GM23338 (cell line): ENCODE data around the gene RIC3. TPM values are rescaled to one million over a fixed set of nuclear protein-coding genes. Genes with fewer than 3 reads are reported as not detected.

Experiments
- ATAC-seq: fragments of 200-7000 bp; cut with Tn5 transposase; 3 replicates; pipeline ENCODE4 v1.9.1; 2020
- DNase-seq: peaks from one replicate; pipeline ENCODE4 v3.0.0-alpha.2; 2015; ENCODE audit warnings: low spot score
- H2AFZ ChIP-seq: fragments of 200-600 bp; sonication (generic); 2 replicates; pipeline ENCODE4 v1.8.0; 2016; ENCODE audit warnings: antibody characterized with exemption, mild to moderate bottlenecking, moderate library complexity
- H3F3A ChIP-seq: fragments of 200-600 bp; sonication (generic); replicated peaks from 2 replicates; pipeline ENCODE4 v1.8.0; 2017; ENCODE audit warnings: antibody characterized with exemption, mixed run types, low read depth
- H3K27ac ChIP-seq: fragments of 200-600 bp; sonication (generic); 2 replicates; pipeline ENCODE4 v1.6.1; 2016; ENCODE audit warnings: low read depth
- H3K27me3 ChIP-seq: fragments of 200-600 bp; sonication (generic); 2 replicates; pipeline ENCODE4 v1.8.0; 2016; ENCODE audit warnings: mild to moderate bottlenecking, mixed run types, moderate library complexity; ENCODE audit not compliant: insufficient read depth
- H3K36me3 ChIP-seq: fragments of 200-600 bp; sonication (generic); 2 replicates; pipeline ENCODE4 v1.8.0; 2016; ENCODE audit warnings: mild to moderate bottlenecking; ENCODE audit not compliant: insufficient read depth
- H3K4me1 ChIP-seq: fragments of 200-600 bp; sonication (generic); 2 replicates; pipeline ENCODE4 v1.8.0; 2016; ENCODE audit warnings: mild to moderate bottlenecking, moderate library complexity; ENCODE audit not compliant: insufficient read depth
- H3K4me2 ChIP-seq: fragments of 200-600 bp; sonication (generic); 2 replicates; pipeline ENCODE4 v1.7.1; 2017; ENCODE audit warnings: mixed run types
- H3K4me3 ChIP-seq: fragments of 200-600 bp; sonication (generic); 2 replicates; pipeline ENCODE4 v1.6.1; 2016; ENCODE audit warnings: mixed run types
- H3K79me2 ChIP-seq: fragments of 200-600 bp; sonication (generic); replicated peaks from 2 replicates; pipeline ENCODE4 v1.8.0; 2017; ENCODE audit warnings: mild to moderate bottlenecking; ENCODE audit not compliant: insufficient read depth
- H3K9me2 ChIP-seq: fragments of 200-600 bp; sonication (generic); 2 replicates; pipeline ENCODE4 v1.8.0; 2017; ENCODE audit not compliant: insufficient read depth
- H4K20me1 ChIP-seq: fragments of 200-600 bp; sonication (generic); replicated peaks from 2 replicates; pipeline ENCODE4 v1.8.0; 2017; ENCODE audit warnings: mild to moderate bottlenecking; ENCODE audit not compliant: insufficient read depth
- H3K27ac Mint-ChIP-seq: 2 replicates; pipeline ENCODE4 v1.8.0; 2020; ENCODE audit warnings: inconsistent platforms, mild to moderate bottlenecking, moderate library complexity, mixed read lengths
- H3K27me3 Mint-ChIP-seq: 3 replicates; pipeline ENCODE4 v1.8.0; 2022; ENCODE audit warnings: low read depth, mild to moderate bottlenecking, moderate library complexity, mixed read lengths, inconsistent platforms; ENCODE audit not compliant: insufficient read depth, poor library complexity
- H3K36me3 Mint-ChIP-seq: 3 replicates; pipeline ENCODE4 v1.8.0; 2021; ENCODE audit warnings: low read depth, mild to moderate bottlenecking, inconsistent platforms, moderate library complexity, mixed read lengths
- H3K4me1 Mint-ChIP-seq: 3 replicates; pipeline ENCODE4 v1.8.0; 2020; ENCODE audit warnings: mild to moderate bottlenecking, inconsistent platforms, mixed read lengths
- H3K4me3 Mint-ChIP-seq: 3 replicates; pipeline ENCODE4 v1.8.0; 2021; ENCODE audit warnings: moderate library complexity, mild to moderate bottlenecking, inconsistent platforms, mixed read lengths
- H3K9me3 Mint-ChIP-seq: 3 replicates; pipeline ENCODE4 v1.8.0; 2020; ENCODE audit warnings: moderate library complexity, mild to moderate bottlenecking, inconsistent platforms, mixed read lengths
- CREB1 ChIP-seq: fragments of 250-450 bp; sonication (Bioruptor Pico); IDR thresholded peaks from 2 replicates; pipeline ENCODE4 v1.5.0; 2020; ENCODE audit warnings: low read depth, mild to moderate bottlenecking, moderate library complexity
- EZH2phosphoT487 ChIP-seq: fragments of 200-600 bp; sonication (generic); IDR thresholded peaks from one replicate; pipeline ENCODE4 v1.8.1; 2018; ENCODE audit warnings: antibody characterized with exemption; ENCODE audit not compliant: unreplicated experiment
- JUNB ChIP-seq: IDR thresholded peaks from one replicate; pipeline ENCODE4 v1.6.1; 2016; ENCODE audit warnings: antibody characterized with exemption; ENCODE audit not compliant: unreplicated experiment
- NANOG ChIP-seq: IDR thresholded peaks from 2 replicates; pipeline ENCODE4 v1.6.1; 2016; ENCODE audit warnings: antibody characterized with exemption, borderline replicate concordance
- POLR2AphosphoS5 ChIP-seq: IDR thresholded peaks from 2 replicates; pipeline ENCODE4 v1.6.1; 2016; ENCODE audit warnings: antibody characterized with exemption, low read depth
- STAT1 ChIP-seq: IDR thresholded peaks from one replicate; pipeline ENCODE4 v1.6.1; 2016; ENCODE audit warnings: antibody characterized with exemption; ENCODE audit not compliant: unreplicated experiment
- ZNF114 ChIP-seq: fragments of 250-450 bp; sonication (Bioruptor Pico); IDR thresholded peaks from 2 replicates; pipeline ENCODE4 v1.5.0; 2020; ENCODE audit warnings: mild to moderate bottlenecking, moderate library complexity
- polyA plus RNA-seq: library from polyadenylated mRNA; unstranded; fragments of >200 nt; fragmentation: Nextera tagmentation; extraction: Ambion mirVana; gene quantifications from 2 replicates; pipeline ENCODE4 v1.2.1, GENCODE V29; 2016
- total RNA-seq: library from RNA; depleted of rRNA; stranded (reverse); fragments of >200 nt; shearing (Covaris generic); gene quantifications from 2 replicates; pipeline ENCODE4 v1.2.3, GENCODE V29; 2014
- TF ChIP-seq, protein P1 (sequence below): fragments of 250-450 bp; sonication (Bioruptor Pico); IDR thresholded peaks from 2 replicates; pipeline ENCODE4 v1.5.0; 2020; ENCODE audit warnings: mild to moderate bottlenecking, moderate library complexity
- TF ChIP-seq, protein P2 (sequence below): IDR thresholded peaks from one replicate; pipeline ENCODE4 v1.6.1; 2018; ENCODE audit warnings: antibody characterized with exemption; ENCODE audit not compliant: unreplicated experiment
- TF ChIP-seq, protein P3 (sequence below): IDR thresholded peaks from 2 replicates; pipeline ENCODE4 v1.6.1; 2016; ENCODE audit warnings: antibody characterized with exemption

The RIC3 gene
- total and polyA plus RNA-seq, 2 experiments from 2014 or later: 17.8 to 21.3 TPM

DNA sequence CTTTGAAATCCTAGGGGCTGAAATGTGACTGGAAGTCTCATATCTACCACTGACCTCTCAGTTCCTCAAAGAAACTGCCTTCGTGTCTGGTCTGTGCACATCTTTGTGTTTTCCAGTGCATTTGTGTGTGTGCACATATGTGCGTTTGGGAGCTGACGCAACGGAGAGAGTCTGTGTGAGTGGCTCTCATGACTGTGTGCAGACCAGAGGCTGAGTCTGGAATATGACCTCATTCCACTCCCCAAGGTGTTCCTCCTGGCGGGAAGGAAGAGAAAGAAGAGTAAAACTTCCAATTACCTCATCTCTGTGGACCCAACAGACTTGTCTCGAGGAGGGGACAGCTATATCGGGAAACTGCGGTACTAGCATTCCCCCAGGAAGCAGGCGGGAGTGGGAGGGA is 71.4 kb downstream of the RIC3 start:
- peaks cover 30% of the 10 kb centered on the region for H3K36me3 Mint-ChIP-seq
- peaks cover 10% of the 10 kb centered on the region for H3K36me3 ChIP-seq

GRCh38 chr11:8097062-8097461 is 71.8 kb downstream of the RIC3 start:
- Histone ChIP-seq H3K27me3 (no peaks in the 10 kb centered on the region), H3K36me3 (peaks cover 10% of the 10 kb centered on the region), H2AFZ (no peak overlapping the region), H3K79me2 (no peaks in the 10 kb centered on the region), H3K4me3 (no peak overlapping the region), H3K27ac (no peak overlapping the region), H3K9me2 (no peaks in the 10 kb centered on the region), H3K4me2 (no peak overlapping the region), H3F3A (no peaks in the 10 kb centered on the region), H4K20me1 (no peaks in the 10 kb centered on the region; the same call in 1 of the 2 replicates), H3K4me1 (no peaks in the 10 kb centered on the region)
- no peak overlapping the region for H3K4me3 Mint-ChIP-seq
- H3K4me1 Mint-ChIP-seq: no peaks in the 10 kb centered on the region
- H3K9me3 Mint-ChIP-seq: no peaks in the 10 kb centered on the region
- peaks cover 7% of the 10 kb centered on the region for H3K27me3 Mint-ChIP-seq
- ATAC-seq (no peak), DNase-seq (no peak)
- no peak overlapping the region for H3K27ac Mint-ChIP-seq
- H3K36me3 Mint-ChIP-seq: peaks cover 31% of the 10 kb centered on the region
- TF ChIP-seq, protein P1, sequence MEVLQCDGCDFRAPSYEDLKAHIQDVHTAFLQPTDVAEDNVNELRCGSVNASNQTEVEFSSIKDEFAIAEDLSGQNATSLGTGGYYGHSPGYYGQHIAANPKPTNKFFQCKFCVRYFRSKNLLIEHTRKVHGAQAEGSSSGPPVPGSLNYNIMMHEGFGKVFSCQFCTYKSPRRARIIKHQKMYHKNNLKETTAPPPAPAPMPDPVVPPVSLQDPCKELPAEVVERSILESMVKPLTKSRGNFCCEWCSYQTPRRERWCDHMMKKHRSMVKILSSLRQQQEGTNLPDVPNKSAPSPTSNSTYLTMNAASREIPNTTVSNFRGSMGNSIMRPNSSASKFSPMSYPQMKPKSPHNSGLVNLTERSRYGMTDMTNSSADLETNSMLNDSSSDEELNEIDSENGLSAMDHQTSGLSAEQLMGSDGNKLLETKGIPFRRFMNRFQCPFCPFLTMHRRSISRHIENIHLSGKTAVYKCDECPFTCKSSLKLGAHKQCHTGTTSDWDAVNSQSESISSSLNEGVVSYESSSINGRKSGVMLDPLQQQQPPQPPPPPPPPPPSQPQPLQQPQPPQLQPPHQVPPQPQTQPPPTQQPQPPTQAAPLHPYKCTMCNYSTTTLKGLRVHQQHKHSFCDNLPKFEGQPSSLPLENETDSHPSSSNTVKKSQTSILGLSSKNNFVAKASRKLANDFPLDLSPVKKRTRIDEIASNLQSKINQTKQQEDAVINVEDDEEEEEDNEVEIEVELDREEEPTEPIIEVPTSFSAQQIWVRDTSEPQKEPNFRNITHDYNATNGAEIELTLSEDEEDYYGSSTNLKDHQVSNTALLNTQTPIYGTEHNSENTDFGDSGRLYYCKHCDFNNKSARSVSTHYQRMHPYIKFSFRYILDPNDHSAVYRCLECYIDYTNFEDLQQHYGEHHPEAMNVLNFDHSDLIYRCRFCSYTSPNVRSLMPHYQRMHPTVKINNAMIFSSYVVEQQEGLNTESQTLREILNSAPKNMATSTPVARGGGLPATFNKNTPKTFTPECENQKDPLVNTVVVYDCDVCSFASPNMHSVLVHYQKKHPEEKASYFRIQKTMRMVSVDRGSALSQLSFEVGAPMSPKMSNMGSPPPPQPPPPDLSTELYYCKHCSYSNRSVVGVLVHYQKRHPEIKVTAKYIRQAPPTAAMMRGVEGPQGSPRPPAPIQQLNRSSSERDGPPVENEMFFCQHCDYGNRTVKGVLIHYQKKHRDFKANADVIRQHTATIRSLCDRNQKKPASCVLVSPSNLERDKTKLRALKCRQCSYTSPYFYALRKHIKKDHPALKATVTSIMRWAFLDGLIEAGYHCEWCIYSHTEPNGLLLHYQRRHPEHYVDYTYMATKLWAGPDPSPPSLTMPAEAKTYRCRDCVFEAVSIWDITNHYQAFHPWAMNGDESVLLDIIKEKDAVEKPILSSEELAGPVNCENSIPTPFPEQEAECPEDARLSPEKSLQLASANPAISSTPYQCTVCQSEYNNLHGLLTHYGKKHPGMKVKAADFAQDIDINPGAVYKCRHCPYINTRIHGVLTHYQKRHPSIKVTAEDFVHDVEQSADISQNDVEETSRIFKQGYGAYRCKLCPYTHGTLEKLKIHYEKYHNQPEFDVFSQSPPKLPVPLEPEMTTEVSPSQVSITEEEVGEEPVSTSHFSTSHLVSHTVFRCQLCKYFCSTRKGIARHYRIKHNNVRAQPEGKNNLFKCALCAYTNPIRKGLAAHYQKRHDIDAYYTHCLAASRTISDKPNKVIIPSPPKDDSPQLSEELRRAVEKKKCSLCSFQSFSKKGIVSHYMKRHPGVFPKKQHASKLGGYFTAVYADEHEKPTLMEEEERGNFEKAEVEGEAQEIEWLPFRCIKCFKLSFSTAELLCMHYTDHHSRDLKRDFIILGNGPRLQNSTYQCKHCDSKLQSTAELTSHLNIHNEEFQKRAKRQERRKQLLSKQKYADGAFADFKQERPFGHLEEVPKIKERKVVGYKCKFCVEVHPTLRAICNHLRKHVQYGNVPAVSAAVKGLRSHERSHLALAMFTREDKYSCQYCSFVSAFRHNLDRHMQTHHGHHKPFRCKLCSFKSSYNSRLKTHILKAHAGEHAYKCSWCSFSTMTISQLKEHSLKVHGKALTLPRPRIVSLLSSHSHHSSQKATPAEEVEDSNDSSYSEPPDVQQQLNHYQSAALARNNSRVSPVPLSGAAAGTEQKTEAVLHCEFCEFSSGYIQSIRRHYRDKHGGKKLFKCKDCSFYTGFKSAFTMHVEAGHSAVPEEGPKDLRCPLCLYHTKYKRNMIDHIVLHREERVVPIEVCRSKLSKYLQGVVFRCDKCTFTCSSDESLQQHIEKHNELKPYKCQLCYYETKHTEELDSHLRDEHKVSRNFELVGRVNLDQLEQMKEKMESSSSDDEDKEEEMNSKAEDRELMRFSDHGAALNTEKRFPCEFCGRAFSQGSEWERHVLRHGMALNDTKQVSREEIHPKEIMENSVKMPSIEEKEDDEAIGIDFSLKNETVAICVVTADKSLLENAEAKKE (CRISPR knock-in tag): no peak
- TF ChIP-seq JUNB (no peak), CREB1 (CRISPR knock-in tag) (no peak), STAT1 (no peak), ZNF114 (CRISPR knock-in tag) (no peak), NANOG (no peak)

More for the DNA sequence above, 71.4 kb downstream of the RIC3 start:
- H3K4me1 ChIP-seq: no peaks in the 10 kb centered on the region
- no peak overlapping the region for H3K4me3 ChIP-seq
- H3K27ac ChIP-seq: no peak overlapping the region
- Mint-ChIP-seq H3K9me3 (no peaks in the 10 kb centered on the region), H3K4me3 (no peak overlapping the region), H3K4me1 (no peaks in the 10 kb centered on the region), H3K27me3 (peaks cover 7% of the 10 kb centered on the region), H3K27ac (no peak overlapping the region)
- TF ChIP-seq EZH2phosphoT487 (no peak), NANOG (no peak), ZNF114 (CRISPR knock-in tag) (no peak), POLR2AphosphoS5 (no peak)
- TF ChIP-seq, protein P2, sequence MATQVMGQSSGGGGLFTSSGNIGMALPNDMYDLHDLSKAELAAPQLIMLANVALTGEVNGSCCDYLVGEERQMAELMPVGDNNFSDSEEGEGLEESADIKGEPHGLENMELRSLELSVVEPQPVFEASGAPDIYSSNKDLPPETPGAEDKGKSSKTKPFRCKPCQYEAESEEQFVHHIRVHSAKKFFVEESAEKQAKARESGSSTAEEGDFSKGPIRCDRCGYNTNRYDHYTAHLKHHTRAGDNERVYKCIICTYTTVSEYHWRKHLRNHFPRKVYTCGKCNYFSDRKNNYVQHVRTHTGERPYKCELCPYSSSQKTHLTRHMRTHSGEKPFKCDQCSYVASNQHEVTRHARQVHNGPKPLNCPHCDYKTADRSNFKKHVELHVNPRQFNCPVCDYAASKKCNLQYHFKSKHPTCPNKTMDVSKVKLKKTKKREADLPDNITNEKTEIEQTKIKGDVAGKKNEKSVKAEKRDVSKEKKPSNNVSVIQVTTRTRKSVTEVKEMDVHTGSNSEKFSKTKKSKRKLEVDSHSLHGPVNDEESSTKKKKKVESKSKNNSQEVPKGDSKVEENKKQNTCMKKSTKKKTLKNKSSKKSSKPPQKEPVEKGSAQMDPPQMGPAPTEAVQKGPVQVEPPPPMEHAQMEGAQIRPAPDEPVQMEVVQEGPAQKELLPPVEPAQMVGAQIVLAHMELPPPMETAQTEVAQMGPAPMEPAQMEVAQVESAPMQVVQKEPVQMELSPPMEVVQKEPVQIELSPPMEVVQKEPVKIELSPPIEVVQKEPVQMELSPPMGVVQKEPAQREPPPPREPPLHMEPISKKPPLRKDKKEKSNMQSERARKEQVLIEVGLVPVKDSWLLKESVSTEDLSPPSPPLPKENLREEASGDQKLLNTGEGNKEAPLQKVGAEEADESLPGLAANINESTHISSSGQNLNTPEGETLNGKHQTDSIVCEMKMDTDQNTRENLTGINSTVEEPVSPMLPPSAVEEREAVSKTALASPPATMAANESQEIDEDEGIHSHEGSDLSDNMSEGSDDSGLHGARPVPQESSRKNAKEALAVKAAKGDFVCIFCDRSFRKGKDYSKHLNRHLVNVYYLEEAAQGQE: no peak
- TF ChIP-seq, protein P3, sequence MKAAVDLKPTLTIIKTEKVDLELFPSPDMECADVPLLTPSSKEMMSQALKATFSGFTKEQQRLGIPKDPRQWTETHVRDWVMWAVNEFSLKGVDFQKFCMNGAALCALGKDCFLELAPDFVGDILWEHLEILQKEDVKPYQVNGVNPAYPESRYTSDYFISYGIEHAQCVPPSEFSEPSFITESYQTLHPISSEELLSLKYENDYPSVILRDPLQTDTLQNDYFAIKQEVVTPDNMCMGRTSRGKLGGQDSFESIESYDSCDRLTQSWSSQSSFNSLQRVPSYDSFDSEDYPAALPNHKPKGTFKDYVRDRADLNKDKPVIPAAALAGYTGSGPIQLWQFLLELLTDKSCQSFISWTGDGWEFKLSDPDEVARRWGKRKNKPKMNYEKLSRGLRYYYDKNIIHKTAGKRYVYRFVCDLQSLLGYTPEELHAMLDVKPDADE: no peak
- H3K4me2 ChIP-seq: no peak overlapping the region
- no peak for ATAC-seq
- no peaks in the 10 kb centered on the region for H3K79me2 ChIP-seq
- H4K20me1 ChIP-seq: no peaks in the 10 kb centered on the region; the same call in 1 of the 2 replicates
- H3F3A ChIP-seq: no peaks in the 10 kb centered on the region
- H3K27me3 ChIP-seq: no peaks in the 10 kb centered on the region
- no peak for DNase-seq
- H3K9me2 ChIP-seq: no peaks in the 10 kb centered on the region
- no peak overlapping the region for H2AFZ ChIP-seq
